Right lobe of liver (tissue), 6 donors: ENCODE results near the gene VPS8. TPM values are rescaled to one million over a fixed set of nuclear protein-coding genes. Genes with fewer than 3 reads are reported as not detected.

Experiments used
- ATAC-seq, 4 donors: fragments of 200-7000 bp; cut with Tn5 transposase; one replicate each; pipeline ENCODE4 v1.9.1; 2020; ENCODE audit warnings: mild to moderate bottlenecking in 4 of 4, moderate library complexity in 4 of 4
- DNase-seq, 3 donors: peaks; one replicate each; pipeline ENCODE4 v3.0.0-alpha.2; 2020
- H3K27ac ChIP-seq, 3 donors: fragments of 200-600 bp; one replicate each; pipeline ENCODE4 v1.8.0; 2022
- H3K27me3 ChIP-seq, 2 donors: fragments of 200-600 bp; one replicate each; pipeline ENCODE4 v1.8.0; 2022
- H3K36me3 ChIP-seq, 4 donors: fragments of 200-600 bp; sonication (generic) in 1 of 4; one replicate each; pipeline versions ENCODE4 v1.5.1 to v1.8.0; 2017 to 2022; ENCODE audit warnings: control low read depth in 1 of 4
- H3K4me1 ChIP-seq, 4 donors: fragments of 200-600 bp; sonication (generic) in 1 of 4; one replicate each; pipeline versions ENCODE4 v1.5.1 to v1.8.0; 2017 to 2022; ENCODE audit warnings: control low read depth in 1 of 4
- H3K4me3 ChIP-seq, 3 donors: fragments of 200-600 bp; one replicate each; pipeline ENCODE4 v1.8.0; 2022
- H3K9me3 ChIP-seq, 4 donors: fragments of 200-600 bp; sonication (generic) in 1 of 4; one replicate each; pipeline versions ENCODE4 v1.5.1 to v1.8.0; 2017 to 2022; ENCODE audit warnings: control low read depth in 1 of 4
- POLR2A ChIP-seq: fragments of 450-650 bp; IDR thresholded peaks from one replicate; pipeline ENCODE4 v1.6.1; 2017; ENCODE audit warnings: antibody characterized with exemption, mild to moderate bottlenecking
- WGBS: methylation state at CpG from one replicate; pipeline ENCODE4 v1.1.6; 2018; ENCODE audit warnings: low coverage, low lambda C conversion rate; ENCODE audit not compliant: insufficient coverage; ENCODE audit errors: missing lambda C conversion rate; 5-methylcytosine and 5-hydroxymethylcytosine counted together
- intact Hi-C, 2 donors: fragments of 100-400 bp; cut with DNase I; formaldehyde crosslinking; loops; one replicate each; pipeline versions ENCODE4 v1.11.2 to v1.14.1; 2022
- total RNA-seq, 6 experiments: library from RNA; depleted of rRNA in 2 of 6; stranded (reverse); fragments of >200 nt in 2 of 6; fragmentation: NEBNext Ultra II Directional in 3 of 6; extraction: Animal tissue kit (Norgen Biotek cat#: 25700) in 3 of 6; gene quantifications; one replicate each; pipeline versions ENCODE4 v1.1.0 to v1.2.4, GENCODE V29; 2016 to 2023
- TF ChIP-seq, protein P1 (sequence below), 4 donors: fragments of 200-600 bp in 3 of 4; fragments of 450-650 bp in 1 of 4; IDR thresholded peaks; one replicate each; pipeline versions ENCODE4 v1.5.1 to v1.8.0; 2016 to 2022; ENCODE audit warnings: antibody characterized with exemption in 4 of 4, mild to moderate bottlenecking in 2 of 4
- donor health status: DM: no; HTN: yes; CAD: no.
- donor health status: DM: no; HTN: no; CAD: no.
- donor health status: DM: no; HTN: no; CAD: no.
- donor health status: DM: no; HTN: yes; CAD: no.
- donor health status: DM: no; HTN: yes; CAD: no.

VPS8 gene
- total RNA-seq, 6 experiments from 2014 or later, result 20.4 to 24.5 (median 21.3) TPM

DNA sequence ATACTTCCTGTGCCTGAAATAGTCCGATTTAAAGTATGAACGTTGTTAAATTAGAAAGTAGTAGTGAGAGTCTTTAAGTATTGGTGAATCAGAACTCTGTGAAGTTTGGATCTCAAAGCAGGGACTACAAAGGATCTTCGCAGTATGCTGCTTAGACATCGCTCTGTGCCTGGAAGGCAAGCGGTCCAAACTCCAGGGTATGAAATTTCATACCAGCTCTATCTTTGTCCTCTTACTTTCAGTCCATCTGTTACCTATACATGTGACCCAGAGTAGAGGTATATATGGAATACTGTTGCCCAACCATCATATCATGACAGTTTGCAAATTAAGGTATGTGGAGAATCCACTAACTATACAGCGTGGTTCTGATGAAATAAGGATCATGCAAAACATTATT is 34.5 kb downstream of the VPS8 start:
- WGBS, result 51% methylated on average over 3 of the region's 6 CpGs
- no peak for DNase-seq
- no peak overlapping the region for H3K27ac ChIP-seq
- TF ChIP-seq, protein P1, sequence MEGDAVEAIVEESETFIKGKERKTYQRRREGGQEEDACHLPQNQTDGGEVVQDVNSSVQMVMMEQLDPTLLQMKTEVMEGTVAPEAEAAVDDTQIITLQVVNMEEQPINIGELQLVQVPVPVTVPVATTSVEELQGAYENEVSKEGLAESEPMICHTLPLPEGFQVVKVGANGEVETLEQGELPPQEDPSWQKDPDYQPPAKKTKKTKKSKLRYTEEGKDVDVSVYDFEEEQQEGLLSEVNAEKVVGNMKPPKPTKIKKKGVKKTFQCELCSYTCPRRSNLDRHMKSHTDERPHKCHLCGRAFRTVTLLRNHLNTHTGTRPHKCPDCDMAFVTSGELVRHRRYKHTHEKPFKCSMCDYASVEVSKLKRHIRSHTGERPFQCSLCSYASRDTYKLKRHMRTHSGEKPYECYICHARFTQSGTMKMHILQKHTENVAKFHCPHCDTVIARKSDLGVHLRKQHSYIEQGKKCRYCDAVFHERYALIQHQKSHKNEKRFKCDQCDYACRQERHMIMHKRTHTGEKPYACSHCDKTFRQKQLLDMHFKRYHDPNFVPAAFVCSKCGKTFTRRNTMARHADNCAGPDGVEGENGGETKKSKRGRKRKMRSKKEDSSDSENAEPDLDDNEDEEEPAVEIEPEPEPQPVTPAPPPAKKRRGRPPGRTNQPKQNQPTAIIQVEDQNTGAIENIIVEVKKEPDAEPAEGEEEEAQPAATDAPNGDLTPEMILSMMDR (IDR thresholded peaks at IDR 0.05), result no peak
- TF ChIP-seq POLR2A, result no peak
- H3K4me1 ChIP-seq, result no peaks in the 10 kb centered on the region
- no peak for ATAC-seq
- intact Hi-C loops, result no loop called here
- peaks cover 0 to 5% (median 0%) of the 10 kb centered on the region in 4 donors for H3K36me3 ChIP-seq
- H3K27me3 ChIP-seq, result no peaks in the 10 kb centered on the region
- H3K4me3 ChIP-seq, result no peak overlapping the region
- H3K9me3 ChIP-seq, result no peaks in the 10 kb centered on the region

DNA sequence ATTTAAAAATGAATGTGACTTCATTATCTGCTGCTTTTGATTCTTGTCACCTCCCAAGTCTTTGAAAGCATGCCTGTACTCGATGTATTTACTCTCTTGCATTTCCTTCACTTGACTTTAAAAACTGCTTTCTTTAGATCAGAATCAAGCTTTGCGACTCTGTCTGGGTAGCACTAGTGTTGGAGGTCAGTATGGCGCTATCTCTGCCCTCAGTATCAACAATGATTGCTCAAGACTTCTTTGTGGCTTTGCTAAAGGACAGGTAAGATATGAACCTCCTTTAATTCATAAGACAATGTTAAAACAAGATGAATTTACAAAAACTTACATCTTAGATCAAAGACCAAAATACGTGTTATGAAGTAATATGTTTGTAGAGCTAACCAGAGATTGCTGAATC is 37.0 kb downstream of the VPS8 start:
- Histone ChIP-seq H3K27me3 (no peaks in the 10 kb centered on the region), H3K4me3 (no peak overlapping the region), H3K27ac (no peak overlapping the region), H3K36me3 (peaks cover 0 to 11% (median 0%) of the 10 kb centered on the region in 4 donors), H3K9me3 (no peaks in the 10 kb centered on the region), H3K4me1 (no peaks in the 10 kb centered on the region)
- intact Hi-C loops, result no loop called here
- ATAC-seq (no peak), DNase-seq (no peak)
- TF ChIP-seq, protein P1 (IDR thresholded peaks at IDR 0.05), result no peak
- TF ChIP-seq POLR2A, result no peak
- WGBS, result 84% methylated on average over 4 of the region's 4 CpGs

DNA sequence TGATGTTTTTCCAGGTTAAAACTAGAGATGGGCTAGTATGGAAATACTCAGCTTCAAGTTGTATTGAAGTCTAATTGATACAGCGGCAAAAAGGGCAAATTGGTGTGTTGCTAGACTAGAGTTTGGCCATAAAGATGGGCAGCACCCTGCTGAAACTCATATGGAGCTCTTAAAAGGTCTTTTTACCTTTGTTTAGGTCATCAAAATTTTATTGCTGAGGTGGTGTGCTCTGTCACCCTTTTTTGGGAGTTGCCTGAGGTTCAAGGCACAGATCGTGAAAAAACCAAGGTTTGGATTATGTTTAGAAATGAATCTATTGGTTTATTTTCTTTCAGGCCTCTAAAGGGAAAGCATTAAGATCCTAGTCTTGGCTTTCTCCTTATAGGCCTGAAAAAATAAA is 38.2 kb downstream of the VPS8 start:
- Histone ChIP-seq H3K36me3 (peaks cover 0 to 24% (median 0%) of the 10 kb centered on the region in 4 donors), H3K4me3 (no peak overlapping the region), H3K9me3 (no peaks in the 10 kb centered on the region), H3K27ac (no peak overlapping the region), H3K4me1 (no peaks in the 10 kb centered on the region), H3K27me3 (no peaks in the 10 kb centered on the region)
- ATAC-seq (no peak), DNase-seq (no peak)
- TF ChIP-seq POLR2A, result no peak
- TF ChIP-seq, protein P1 (IDR thresholded peaks at IDR 0.05), result no peak
- WGBS, result 100% methylated on average over 2 of the region's 2 CpGs
- intact Hi-C loops, result no loop called here

DNA sequence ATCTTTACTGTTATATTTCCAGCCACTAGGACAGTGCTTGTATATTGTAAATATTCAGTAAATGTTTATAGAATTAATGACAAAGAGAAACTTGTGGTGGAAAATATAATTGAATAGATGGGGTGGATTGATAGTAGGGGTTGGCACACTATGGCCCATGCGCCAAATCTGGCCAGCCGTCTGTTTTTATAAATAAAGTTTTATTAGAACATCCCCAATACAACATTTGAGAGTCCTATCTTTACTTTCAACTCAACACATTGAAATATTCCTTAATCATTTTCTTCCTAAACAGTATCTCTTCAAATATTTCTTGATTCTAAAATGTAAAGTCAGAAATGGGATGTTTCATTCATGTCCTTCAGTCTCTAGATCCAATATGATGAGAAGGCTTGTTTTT is 45.1 kb downstream of the VPS8 start:
- no peaks in the 10 kb centered on the region for H3K27me3 ChIP-seq
- no peaks in the 10 kb centered on the region for H3K4me1 ChIP-seq
- H3K4me3 ChIP-seq, result no peak overlapping the region
- H3K36me3 ChIP-seq, result peaks cover 0 to 54% (median 7%) of the 10 kb centered on the region in 4 donors
- no peak for ATAC-seq
- intact Hi-C loops, result no loop called here
- TF ChIP-seq POLR2A, result no peak
- TF ChIP-seq, protein P1 (IDR thresholded peaks at IDR 0.05), result no peak
- no peaks in the 10 kb centered on the region for H3K9me3 ChIP-seq
- 100% methylated on average over 2 of the region's 2 CpGs for whole genome bisulfite sequencing
- no peak overlapping the region for H3K27ac ChIP-seq
- no peak for DNase-seq

DNA sequence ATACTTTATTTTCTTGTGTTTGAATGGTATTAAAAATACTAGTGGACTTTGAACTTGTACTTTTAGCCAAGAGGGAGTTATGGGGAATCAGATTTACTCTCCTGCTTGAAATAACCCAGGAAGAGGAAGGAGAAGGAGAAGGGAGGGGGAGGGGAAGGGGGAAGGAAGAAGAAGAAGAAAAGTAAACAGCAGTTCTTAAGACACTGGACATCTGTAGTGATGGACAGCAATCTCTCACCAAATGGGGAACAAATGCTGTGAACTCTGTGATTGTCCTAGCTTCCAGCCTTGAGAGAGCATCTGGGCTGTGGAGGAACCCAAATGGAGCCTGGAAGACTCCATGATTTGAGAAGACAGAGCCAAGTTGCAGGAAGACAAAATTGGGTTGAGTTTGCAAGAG is 52.0 kb downstream of the VPS8 start:
- TF ChIP-seq, protein P1 (IDR thresholded peaks at IDR 0.05), result no peak
- TF ChIP-seq POLR2A, result no peak
- Histone ChIP-seq H3K27me3 (no peaks in the 10 kb centered on the region), H3K4me1 (no peaks in the 10 kb centered on the region), H3K36me3 (peaks cover 0 to 33% (median 2%) of the 10 kb centered on the region in 4 donors), H3K4me3 (no peak overlapping the region), H3K9me3 (no peaks in the 10 kb centered on the region), H3K27ac (no peak overlapping the region)
- DNase-seq, result no peak
- intact Hi-C loops, result no loop called here
- ATAC-seq, result peak in 2 of 4 donors; percentile 12 to 58
